OCI-LY3 (cell line): ENCODE measurements around the gene RELB.

ENCODE experiments used
- EZH2phosphoT487 ChIP-seq: fragments of 200-600 bp; shearing (Covaris generic); IDR thresholded peaks from 2 replicates; pipeline ENCODE4 v1.6.1; 2018; ENCODE audit warnings: antibody characterized with exemption, mixed run types, low read depth
- TF ChIP-seq, protein P1 (sequence below): fragments of 200-600, 300-600 bp; sonication (generic); IDR thresholded peaks from 2 replicates; pipeline ENCODE4 v1.5.1; 2014; ENCODE audit warnings: antibody characterized with exemption, low read length, low read depth

DNA sequence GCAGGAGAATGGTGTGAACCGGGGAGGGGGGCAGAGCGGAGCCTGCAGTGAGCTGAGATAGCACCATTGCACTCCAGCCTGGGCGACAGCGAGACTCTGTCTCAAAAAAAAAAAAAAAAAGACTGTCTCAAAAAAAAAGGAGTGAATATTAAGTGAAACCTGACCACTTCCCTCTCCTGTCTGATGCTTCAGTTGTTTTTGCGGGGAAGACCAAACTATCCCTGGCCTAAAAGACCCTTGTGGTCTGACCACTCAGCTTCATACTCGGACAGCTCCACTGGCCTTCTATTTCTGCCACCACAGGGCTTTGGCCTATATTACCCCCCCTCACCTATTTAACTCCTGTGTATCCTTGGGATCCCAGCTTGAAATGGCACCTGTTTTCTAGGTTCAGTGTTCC is 39.9 kb downstream of the RELB start:
- TF ChIP-seq, protein P1, sequence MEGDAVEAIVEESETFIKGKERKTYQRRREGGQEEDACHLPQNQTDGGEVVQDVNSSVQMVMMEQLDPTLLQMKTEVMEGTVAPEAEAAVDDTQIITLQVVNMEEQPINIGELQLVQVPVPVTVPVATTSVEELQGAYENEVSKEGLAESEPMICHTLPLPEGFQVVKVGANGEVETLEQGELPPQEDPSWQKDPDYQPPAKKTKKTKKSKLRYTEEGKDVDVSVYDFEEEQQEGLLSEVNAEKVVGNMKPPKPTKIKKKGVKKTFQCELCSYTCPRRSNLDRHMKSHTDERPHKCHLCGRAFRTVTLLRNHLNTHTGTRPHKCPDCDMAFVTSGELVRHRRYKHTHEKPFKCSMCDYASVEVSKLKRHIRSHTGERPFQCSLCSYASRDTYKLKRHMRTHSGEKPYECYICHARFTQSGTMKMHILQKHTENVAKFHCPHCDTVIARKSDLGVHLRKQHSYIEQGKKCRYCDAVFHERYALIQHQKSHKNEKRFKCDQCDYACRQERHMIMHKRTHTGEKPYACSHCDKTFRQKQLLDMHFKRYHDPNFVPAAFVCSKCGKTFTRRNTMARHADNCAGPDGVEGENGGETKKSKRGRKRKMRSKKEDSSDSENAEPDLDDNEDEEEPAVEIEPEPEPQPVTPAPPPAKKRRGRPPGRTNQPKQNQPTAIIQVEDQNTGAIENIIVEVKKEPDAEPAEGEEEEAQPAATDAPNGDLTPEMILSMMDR: no peak
- TF ChIP-seq EZH2phosphoT487: no peak
